HG02884 (cell line): Measurements from ENCODE around the gene CLDN8.

Source experiments
- ATAC-seq: cut with Tn5 transposase; IDR thresholded peaks from one replicate; pipeline ENCODE4 v1.9.1; 2021; ENCODE audit warnings: mild to moderate bottlenecking, moderate library complexity; ENCODE audit not compliant: unreplicated experiment

CLDN8 gene

GRCh38 chr21:30206551-30207251 lies 9.2 kb downstream of the CLDN8 start:
- ATAC-seq, result no peak

GRCh38 chr21:30200000-30200399 lies 15.9 kb downstream of the CLDN8 start:
- no peak for ATAC-seq

GRCh38 chr21:30194701-30195299 lies 21.1 kb downstream of the CLDN8 start:
- ATAC-seq, result no peak

GRCh38 chr21:30193201-30193600 lies 22.7 kb downstream of the CLDN8 start:
- no peak for ATAC-seq

- ATAC-seq, result no peak
Measured at GRCh38 chr21:30190554-30190953, 25.3 kb downstream of the CLDN8 start.

- ATAC-seq, result no peak
Measured at GRCh38 chr21:30189773-30190172, 26.1 kb downstream of the CLDN8 start.

GRCh38 chr21:30186242-30186641 lies 29.7 kb downstream of the CLDN8 start:
- ATAC-seq, result no peak

- ATAC-seq, result no peak
Measured at GRCh38 chr21:30168086-30168485, 47.8 kb downstream of the CLDN8 start.

- ATAC-seq, result no peak
Measured at GRCh38 chr21:30166705-30167104, 49.2 kb downstream of the CLDN8 start, which contains the start of gene CLDN17. Gene CLDN17 (minus strand): TSS chr21:30166805. CDS start chr21:30166617, 188 bp downstream.

GRCh38 chr21:30166171-30166570 lies 49.7 kb downstream of the CLDN8 start:
- no peak for ATAC-seq

GRCh38 chr21:30164796-30165195 lies 51.1 kb downstream of the CLDN8 start:
- ATAC-seq, result no peak
